Stomach (tissue), 9 donors: ENCODE measurements around the gene EFR3B. TPM values are rescaled to one million over a fixed set of nuclear protein-coding genes. Genes with fewer than 3 reads are reported as not detected.

Source experiments
- DNase-seq, 2 donors: peaks; one replicate each; pipeline versions ENCODE4 v3.0.0 to v3.0.0-alpha.2; 2013 to 2019
- H3K27ac ChIP-seq, 5 donors: fragments of 200-600 bp in 4 of 5; sonication (generic) in 4 of 5; one replicate each; pipeline ENCODE4 v1.5.1; 2013 to 2019; ENCODE audit warnings: mild to moderate bottlenecking in 1 of 5, moderate library complexity in 1 of 5
- H3K27me3 ChIP-seq, 3 donors: fragments of 200-600 bp; sonication (generic); one replicate each; pipeline ENCODE4 v1.5.1; 2017 to 2019; ENCODE audit warnings: mixed run types in 1 of 3
- H3K36me3 ChIP-seq, 4 donors: fragments of 200-600 bp; sonication (generic); 1 replicate in 3 of 4; 2 replicates in 1 of 4; pipeline ENCODE4 v1.5.1; 2016 to 2019
- H3K4me1 ChIP-seq, 4 donors: fragments of 200-600 bp; sonication (generic); one replicate each; pipeline ENCODE4 v1.5.1; 2016 to 2019
- H3K4me3 ChIP-seq, 4 donors: fragments of 200-600 bp; sonication (generic) in 3 of 4; one replicate each; pipeline ENCODE4 v1.5.1; 2016 to 2019; ENCODE audit warnings: mild to moderate bottlenecking in 1 of 4
- H3K9me3 ChIP-seq, 4 donors: fragments of 200-600 bp; sonication (generic); one replicate each; pipeline ENCODE4 v1.5.1; 2016 to 2019
- EP300 ChIP-seq: sonication (generic); formaldehyde crosslinking; IDR thresholded peaks from one replicate; pipeline ENCODE4 v1.6.1; 2017; ENCODE audit warnings: antibody characterized with exemption
- POLR2A ChIP-seq, 4 donors: fragments of 450-650 bp; IDR thresholded peaks; one replicate each; pipeline ENCODE4 v1.6.1; 2016; ENCODE audit warnings: antibody characterized with exemption in 4 of 4, control low read depth in 2 of 4, mild to moderate bottlenecking in 1 of 4, moderate library complexity in 1 of 4
- POLR2AphosphoS5 ChIP-seq, 3 donors: sonication (generic); formaldehyde crosslinking; IDR thresholded peaks; one replicate each; pipeline ENCODE4 v1.6.1; 2016; ENCODE audit warnings: antibody characterized with exemption in 3 of 3
- WGBS, 5 donors: extraction: QIAGEN DNeasy Blood & Tissue Kit in 3 of 5; methylation state at CpG; one replicate each; pipeline versions ENCODE4 v1.1.5 to v1.1.7; 2013 to 2018; 5-methylcytosine and 5-hydroxymethylcytosine counted together
- intact Hi-C: fragments of 100-400 bp; cut with DNase I; formaldehyde crosslinking; loops from one replicate; pipeline ENCODE4 v1.15.1; 2023; ENCODE audit warnings: low total_unique reads
- polyA plus RNA-seq, 3 donors: library from polyadenylated mRNA; stranded (reverse); fragments of 200-250 nt; gene quantifications; one replicate each; pipeline ENCODE4 v1.2.3, GENCODE V29; 2013
- total RNA-seq, 5 donors: library from RNA; depleted of rRNA; stranded (reverse); fragments of >200 nt; gene quantifications; one replicate each; pipeline versions ENCODE4 v1.1.0 to v1.2.3, GENCODE V29; 2014 to 2016
- TF ChIP-seq, protein P1 (sequence below), 7 experiments: fragments of 450-650 bp in 4 of 7; fragments of 200-600 bp in 3 of 7; sonication (generic) in 3 of 7; IDR thresholded peaks; one replicate each; pipeline ENCODE4 v1.5.1; 2016 to 2019; ENCODE audit warnings: antibody characterized with exemption in 7 of 7, control low read depth in 2 of 7, mild to moderate bottlenecking in 1 of 7
- donor health status: healthy with polysubstance abuse.
- donor health status: Bipolar disorder and iron deficiency.
- donor health status: healthy.

Gene EFR3B
- total and polyA plus RNA-seq, 8 donors = 0.10 to 4.5 (median 0.58) TPM; not detected in 1

DNA sequence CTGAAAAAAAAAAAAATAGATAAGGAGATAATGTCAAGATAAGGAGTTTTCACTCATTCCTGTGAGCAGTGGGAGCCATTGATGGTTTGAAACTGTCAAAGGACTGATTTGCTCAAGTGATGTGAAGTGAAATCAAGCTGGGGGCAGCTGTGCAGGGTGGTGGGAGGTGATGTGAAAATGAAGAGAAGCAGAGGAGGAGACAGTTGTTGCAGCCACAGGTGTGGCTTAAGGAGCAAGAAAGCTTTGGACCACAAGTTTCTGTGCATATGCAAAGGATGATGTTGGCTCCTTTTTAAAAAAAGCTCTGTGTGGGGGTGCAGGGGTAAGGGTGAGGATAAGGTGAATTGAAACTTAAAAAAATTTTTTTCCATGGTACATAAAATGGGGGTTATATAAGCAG lies 8.3 kb downstream of the EFR3B start:
- no peak for DNase-seq
- H3K36me3 ChIP-seq = no peaks in the 10 kb centered on the region
- no peak overlapping the region for H3K27ac ChIP-seq
- TF ChIP-seq, protein P1, sequence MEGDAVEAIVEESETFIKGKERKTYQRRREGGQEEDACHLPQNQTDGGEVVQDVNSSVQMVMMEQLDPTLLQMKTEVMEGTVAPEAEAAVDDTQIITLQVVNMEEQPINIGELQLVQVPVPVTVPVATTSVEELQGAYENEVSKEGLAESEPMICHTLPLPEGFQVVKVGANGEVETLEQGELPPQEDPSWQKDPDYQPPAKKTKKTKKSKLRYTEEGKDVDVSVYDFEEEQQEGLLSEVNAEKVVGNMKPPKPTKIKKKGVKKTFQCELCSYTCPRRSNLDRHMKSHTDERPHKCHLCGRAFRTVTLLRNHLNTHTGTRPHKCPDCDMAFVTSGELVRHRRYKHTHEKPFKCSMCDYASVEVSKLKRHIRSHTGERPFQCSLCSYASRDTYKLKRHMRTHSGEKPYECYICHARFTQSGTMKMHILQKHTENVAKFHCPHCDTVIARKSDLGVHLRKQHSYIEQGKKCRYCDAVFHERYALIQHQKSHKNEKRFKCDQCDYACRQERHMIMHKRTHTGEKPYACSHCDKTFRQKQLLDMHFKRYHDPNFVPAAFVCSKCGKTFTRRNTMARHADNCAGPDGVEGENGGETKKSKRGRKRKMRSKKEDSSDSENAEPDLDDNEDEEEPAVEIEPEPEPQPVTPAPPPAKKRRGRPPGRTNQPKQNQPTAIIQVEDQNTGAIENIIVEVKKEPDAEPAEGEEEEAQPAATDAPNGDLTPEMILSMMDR (IDR thresholded peaks at IDR 0.05) = no peak
- TF ChIP-seq POLR2A (IDR thresholded peaks at IDR 0.05) = no peak
- no peak for TF ChIP-seq POLR2AphosphoS5 (IDR thresholded peaks at IDR 0.05)
- TF ChIP-seq EP300 = no peak
- H3K9me3 ChIP-seq = no peaks in the 10 kb centered on the region
- H3K4me1 ChIP-seq = no peaks in the 10 kb centered on the region
- intact Hi-C loops = no loop called here
- H3K27me3 ChIP-seq = peaks cover 0 to 16% (median 0%) of the 10 kb centered on the region in 3 donors
- no peak overlapping the region for H3K4me3 ChIP-seq

DNA sequence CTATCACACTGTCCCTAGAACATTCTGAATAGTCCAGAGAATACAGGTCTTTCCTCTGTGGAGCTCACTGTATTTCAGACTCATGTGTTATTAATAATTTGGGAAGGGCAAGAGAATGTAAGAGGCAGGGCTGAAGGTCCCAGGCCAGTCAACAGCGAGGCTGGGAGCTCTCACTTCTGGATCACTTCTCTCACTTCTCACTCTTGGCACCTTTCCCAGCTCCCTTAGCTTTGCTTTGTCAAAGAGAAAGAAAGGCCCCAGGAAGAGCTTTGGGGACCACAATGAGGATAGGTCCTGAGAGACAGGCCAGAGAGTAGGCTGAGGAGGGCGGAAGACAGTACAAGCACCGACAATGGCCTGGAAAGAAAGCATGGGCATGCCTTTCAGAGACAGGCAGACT lies 11.2 kb downstream of the EFR3B start:
- H3K9me3 ChIP-seq = no peaks in the 10 kb centered on the region
- no peak overlapping the region for H3K27ac ChIP-seq
- TF ChIP-seq EP300 = no peak
- TF ChIP-seq POLR2AphosphoS5 (IDR thresholded peaks at IDR 0.05) = no peak
- TF ChIP-seq, protein P1 (IDR thresholded peaks at IDR 0.05) = no peak
- no peak for TF ChIP-seq POLR2A (IDR thresholded peaks at IDR 0.05)
- intact Hi-C loops = no loop called here
- WGBS, 5 donors = 75 to 87% (median 81%) methylated on average over 3 of the region's 3 CpGs
- no peak overlapping the region for H3K4me3 ChIP-seq
- H3K36me3 ChIP-seq = no peaks in the 10 kb centered on the region
- H3K4me1 ChIP-seq = no peaks in the 10 kb centered on the region
- DNase-seq = peak in 1 of 2 donors; percentile 30
- H3K27me3 ChIP-seq = no peaks in the 10 kb centered on the region

DNA sequence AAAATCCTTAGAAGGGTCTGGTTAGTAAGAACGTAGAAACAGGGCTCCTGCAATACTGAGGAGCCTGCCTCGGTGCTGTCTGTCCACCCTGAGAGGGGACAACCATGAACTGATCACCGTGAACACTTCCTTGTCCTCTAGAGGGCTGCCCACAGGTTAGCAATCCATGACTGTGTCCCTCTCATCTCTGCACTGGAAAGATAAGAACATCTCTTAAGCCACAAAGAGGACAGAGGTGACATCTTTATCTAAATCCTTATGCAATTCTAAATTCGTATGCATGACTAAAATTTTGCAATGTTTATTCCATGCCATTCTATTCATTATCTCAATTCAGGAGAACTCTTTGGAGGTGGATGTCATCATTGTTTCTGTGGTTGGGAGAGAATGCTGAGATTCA lies 12.8 kb downstream of the EFR3B start:
- no peak for DNase-seq
- no peaks in the 10 kb centered on the region for H3K36me3 ChIP-seq
- WGBS, 5 donors = 69 to 78% (median 76%) methylated on average over 4 of the region's 4 CpGs

DNA sequence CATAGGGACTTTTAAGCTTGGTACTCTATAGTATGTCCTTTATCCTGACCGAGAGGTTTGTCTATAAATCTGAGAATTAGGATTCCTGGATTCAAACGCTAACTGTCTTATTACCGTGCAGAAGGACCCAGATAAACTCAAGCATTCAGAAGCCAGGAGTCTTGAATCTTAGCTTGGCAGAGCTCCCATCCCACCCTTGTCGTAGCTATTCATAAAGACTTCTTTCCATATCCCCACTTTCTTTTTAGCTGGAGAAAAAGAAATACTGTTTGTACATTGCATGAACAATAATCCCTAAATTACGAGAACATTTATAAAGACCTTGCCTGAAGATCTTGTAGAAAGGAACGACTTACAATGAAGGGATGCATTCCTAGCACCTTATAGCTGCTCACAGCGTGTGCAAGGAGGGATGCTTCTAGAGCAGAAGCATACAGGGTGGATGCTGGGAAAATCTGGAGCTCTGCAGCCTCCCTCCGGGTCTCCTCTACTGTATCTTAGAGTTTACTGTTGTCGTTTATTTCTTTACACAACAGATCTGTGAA lies 13.6 kb downstream of the EFR3B start:
- DNase-seq = no peak
- intact Hi-C loops = no loop called here
- 80 to 87% (median 81%) methylated on average over 9 of the region's 9 CpGs for WGBS, 5 donors

More for the DNA sequence above, 12.8 kb downstream of the EFR3B start:
- Histone ChIP-seq H3K9me3 (no peaks in the 10 kb centered on the region), H3K27me3 (no peaks in the 10 kb centered on the region), H3K27ac (no peak overlapping the region), H3K4me3 (no peak overlapping the region), H3K4me1 (no peaks in the 10 kb centered on the region)
- TF ChIP-seq POLR2AphosphoS5 (IDR thresholded peaks at IDR 0.05) = no peak
- TF ChIP-seq, protein P1 (IDR thresholded peaks at IDR 0.05) = no peak
- TF ChIP-seq POLR2A (IDR thresholded peaks at IDR 0.05) = no peak
- no peak for TF ChIP-seq EP300
- intact Hi-C loops = no loop called here

More for the DNA sequence above, 13.6 kb downstream of the EFR3B start:
- H3K36me3 ChIP-seq = no peaks in the 10 kb centered on the region
- TF ChIP-seq POLR2A (IDR thresholded peaks at IDR 0.05) = no peak
- TF ChIP-seq, protein P1 (IDR thresholded peaks at IDR 0.05) = no peak
- no peak overlapping the region for H3K4me3 ChIP-seq
- no peaks in the 10 kb centered on the region for H3K4me1 ChIP-seq
- no peak overlapping the region for H3K27ac ChIP-seq
- H3K9me3 ChIP-seq = no peaks in the 10 kb centered on the region
- H3K27me3 ChIP-seq = no peaks in the 10 kb centered on the region
